H1 (cell line): Measurements from ENCODE around the gene HEPACAM. TPM values are rescaled to one million over a fixed set of nuclear protein-coding genes. Genes with fewer than 3 reads are reported as not detected.

Source experiments
- ATF2 ChIP-seq: IDR thresholded peaks from 2 replicates; pipeline ENCODE4 v1.6.1; 2012; ENCODE audit warnings: low read length, inconsistent platforms
- BACH1 ChIP-seq: IDR thresholded peaks from 2 replicates; pipeline ENCODE4 v1.6.1; 2012; ENCODE audit warnings: low read length, improper control_type of control experiment
- CHD7 ChIP-seq: fragments of 300-600 bp; sonication (generic); IDR thresholded peaks from 2 replicates; pipeline ENCODE4 v1.7.1; 2012; ENCODE audit warnings: low read length, moderate library complexity, mild to moderate bottlenecking, inconsistent platforms; ENCODE audit not compliant: insufficient replicate concordance
- EZH2 ChIP-seq: fragments of 200-600 bp; sonication (generic); IDR thresholded peaks from 2 replicates; pipeline ENCODE4 v1.7.1; 2012; ENCODE audit warnings: low read depth, mild to moderate bottlenecking, moderate library complexity, low read length, inconsistent platforms; ENCODE audit not compliant: severe bottlenecking
- KDM5A ChIP-seq: fragments of 200-600 bp; IDR thresholded peaks from 2 replicates; pipeline ENCODE4 v1.7.1; 2012; ENCODE audit warnings: mild to moderate bottlenecking, low read length, inconsistent platforms, mixed read lengths
- RAD21 ChIP-seq, 2 experiments: IDR thresholded peaks in 1 of 2; conservative IDR thresholded peaks in 1 of 2; 2 replicates each; pipeline ENCODE4 v1.6.1; 2011; ENCODE audit warnings: low read depth in 2 of 2, low read length in 2 of 2, improper control_type of control experiment in 1 of 2, inconsistent platforms in 1 of 2, mild to moderate bottlenecking in 1 of 2, moderate library complexity in 1 of 2
- TBP ChIP-seq: IDR thresholded peaks from 2 replicates; pipeline ENCODE4 v1.6.1; 2011; ENCODE audit warnings: low read depth, low read length, improper control_type of control experiment
- TCF12 ChIP-seq: IDR thresholded peaks from 2 replicates; pipeline ENCODE4 v1.6.1; 2011; ENCODE audit warnings: low read depth, mild to moderate bottlenecking, low read length
- YY1 ChIP-seq: IDR thresholded peaks from 2 replicates; pipeline ENCODE4 v1.6.1; 2011; ENCODE audit warnings: low read depth, mild to moderate bottlenecking, low read length
- polyA plus RNA-seq, 7 experiments: library from polyadenylated mRNA; depleted of rRNA in 3 of 7; stranded (reverse) in 5 of 7; unstranded in 2 of 7; fragments of >200 nt in 5 of 7; fragments of 200-250 nt in 2 of 7; gene quantifications; 1 replicate in 5 of 7; 2 replicates in 1 of 7; 4 replicates in 1 of 7; pipeline versions ENCODE4 v1.2.1 to v1.2.3, GENCODE V29; 2011 to 2013; ENCODE audit warnings: missing spikeins in 2 of 7, mixed read lengths in 2 of 7
- total RNA-seq: library from RNA; stranded (reverse); fragmentation: NEBNext Ultra II Directional; extraction: Animal tissue kit (Norgen Biotek cat#: 25700); gene quantifications from 2 replicates; pipeline ENCODE4 v1.2.1, GENCODE V29; 2021

HEPACAM gene
- total and polyA plus RNA-seq, 2 of the 8 experiments (the other 6 are each of a cell fraction or from before 2014, with no cell fraction given): not detected

GRCh38 chr11:124893781-124894401, 42.0 kb downstream of the HEPACAM start (continued):
- TF ChIP-seq CHD7 (no peak), BACH1 (no peak), ATF2 (no peak), TCF12 (no peak), KDM5A (no peak), EZH2 (no peak), RAD21 (IDR thresholded peaks at IDR 0.05 in 1 of 2, conservative IDR thresholded peaks at IDR 0.05 in 1 of 2; ENCODE audit: low read depth in 2 of 2, low read length in 2 of 2) (no peak), YY1 (no peak), TBP (no peak)
